ENCODE data around the gene TMEM82.
"Not testable (repeated sequence)": the region's sequence is repeated elsewhere in the genome, so short reads cannot be mapped to it uniquely, and the experiment has no call there.

The TMEM82 gene

GRCh38 chr1:15742339-15742801, at the start of gene TMEM82:
Gene TMEM82, plus strand, starts transcription at chr1:15742499. Its CDS starts 61 bp downstream, at chr1:15742560.
- peak within 1 kb of the TSS; percentile 57 for H3K9ac ChIP-seq (ENCODE audit: insufficient read length, low read depth)

GRCh38 chr1:15693371-15693770, 48.9 kb upstream of the TMEM82 start:
- Histone ChIP-seq H3K9ac (ENCODE audit: insufficient read length, low read depth) (no peak overlapping the region), H3K4me1 (ENCODE audit: insufficient read depth, insufficient read length) (no peaks in the 10 kb centered on the region), H3K4me3 (ENCODE audit: insufficient read length, low read depth) (no peak overlapping the region), H3K36me3 (ENCODE audit: insufficient read depth, insufficient read length, low read length) (peaks cover 22% of the 10 kb centered on the region), H3K27me3 (ENCODE audit: insufficient read depth, insufficient read length) (no peaks in the 10 kb centered on the region), H3K9me3 (ENCODE audit: insufficient read depth, low read length) (no peaks in the 10 kb centered on the region)
- DNase-seq (ENCODE audit: low read depth, low spot score), result no peak
- no peak for TF ChIP-seq SUZ12 (IDR thresholded peaks at IDR 0.05; ENCODE audit: extremely low read depth, insufficient read depth, insufficient read length)
- TF ChIP-seq YY1 (IDR thresholded peaks at IDR 0.05; ENCODE audit: insufficient read depth, insufficient read length), result no peak
- no peak for TF ChIP-seq ZNF274 (IDR thresholded peaks at IDR 0.05; ENCODE audit: low read depth, low read length)

More at GRCh38 chr1:15742339-15742801, at the start of gene TMEM82:
- Histone ChIP-seq H3K9me3 (ENCODE audit: insufficient read depth, low read length) (no peaks in the 10 kb centered on the region), H3K36me3 (ENCODE audit: insufficient read depth, insufficient read length, low read length) (peaks cover 5% of the 10 kb centered on the region), H3K27me3 (ENCODE audit: insufficient read depth, insufficient read length) (no peaks in the 10 kb centered on the region), H3K4me1 (ENCODE audit: insufficient read depth, insufficient read length) (peaks cover 20% of the 10 kb centered on the region), H3K4me3 (ENCODE audit: insufficient read length, low read depth) (peak within 1 kb of the TSS; percentile 12)
- no peak for DNase-seq (ENCODE audit: low read depth, low spot score)
- TF ChIP-seq SUZ12 (IDR thresholded peaks at IDR 0.05; ENCODE audit: extremely low read depth, insufficient read depth, insufficient read length) (no peak), YY1 (IDR thresholded peaks at IDR 0.05; ENCODE audit: insufficient read depth, insufficient read length) (no peak), ZNF274 (IDR thresholded peaks at IDR 0.05; ENCODE audit: low read depth, low read length) (no peak)

- Histone ChIP-seq H3K4me1 (ENCODE audit: insufficient read depth, insufficient read length) (peaks cover 5% of the 10 kb centered on the region), H3K4me3 (ENCODE audit: insufficient read length, low read depth) (no peak overlapping the region), H3K27me3 (ENCODE audit: insufficient read depth, insufficient read length) (no peaks in the 10 kb centered on the region), H3K9ac (ENCODE audit: insufficient read length, low read depth) (no peak overlapping the region), H3K36me3 (ENCODE audit: insufficient read depth, insufficient read length, low read length) (peaks cover 15% of the 10 kb centered on the region), H3K9me3 (ENCODE audit: insufficient read depth, low read length) (no peaks in the 10 kb centered on the region)
- TF ChIP-seq ZNF274 (IDR thresholded peaks at IDR 0.05; ENCODE audit: low read depth, low read length), result no peak
- no peak for TF ChIP-seq YY1 (IDR thresholded peaks at IDR 0.05; ENCODE audit: insufficient read depth, insufficient read length)
- no peak for TF ChIP-seq SUZ12 (IDR thresholded peaks at IDR 0.05; ENCODE audit: extremely low read depth, insufficient read depth, insufficient read length)
- no peak for DNase-seq (ENCODE audit: low read depth, low spot score)
Measured at GRCh38 chr1:15696956-15697521, 45.3 kb upstream of the TMEM82 start.

GRCh38 chr1:15698201-15698600, 44.1 kb upstream of the TMEM82 start:
- Histone ChIP-seq H3K9me3 (ENCODE audit: insufficient read depth, low read length) (no peaks in the 10 kb centered on the region), H3K27me3 (ENCODE audit: insufficient read depth, insufficient read length) (no peaks in the 10 kb centered on the region), H3K4me1 (ENCODE audit: insufficient read depth, insufficient read length) (peaks cover 6% of the 10 kb centered on the region), H3K9ac (ENCODE audit: insufficient read length, low read depth) (no peak overlapping the region), H3K4me3 (ENCODE audit: insufficient read length, low read depth) (no peak overlapping the region), H3K36me3 (ENCODE audit: insufficient read depth, insufficient read length, low read length) (peaks cover 17% of the 10 kb centered on the region)
- no peak for TF ChIP-seq YY1 (IDR thresholded peaks at IDR 0.05; ENCODE audit: insufficient read depth, insufficient read length)
- no peak for DNase-seq (ENCODE audit: low read depth, low spot score)

- peaks cover 11% of the 10 kb centered on the region for H3K36me3 ChIP-seq (ENCODE audit: insufficient read depth, insufficient read length, low read length)
- not testable (repeated sequence) for H3K27me3 ChIP-seq (ENCODE audit: insufficient read depth, insufficient read length); H3K4me1 ChIP-seq (ENCODE audit: insufficient read depth, insufficient read length); H3K4me3 ChIP-seq (ENCODE audit: insufficient read length, low read depth); H3K9ac ChIP-seq (ENCODE audit: insufficient read length, low read depth); H3K9me3 ChIP-seq (ENCODE audit: insufficient read depth, low read length); DNase-seq (ENCODE audit: low read depth, low spot score)
Measured at GRCh38 chr1:15699321-15699720, 43.0 kb upstream of the TMEM82 start.

- H3K4me3 ChIP-seq (ENCODE audit: insufficient read length, low read depth), result no peak overlapping the region
- TF ChIP-seq ZNF274 (IDR thresholded peaks at IDR 0.05; ENCODE audit: low read depth, low read length), result no peak
- TF ChIP-seq SUZ12 (IDR thresholded peaks at IDR 0.05; ENCODE audit: extremely low read depth, insufficient read depth, insufficient read length), result no peak
- no peak for TF ChIP-seq YY1 (IDR thresholded peaks at IDR 0.05; ENCODE audit: insufficient read depth, insufficient read length)
- H3K9me3 ChIP-seq (ENCODE audit: insufficient read depth, low read length), result no peaks in the 10 kb centered on the region
- peaks cover 17% of the 10 kb centered on the region for H3K36me3 ChIP-seq (ENCODE audit: insufficient read depth, insufficient read length, low read length)
- no peak overlapping the region for H3K9ac ChIP-seq (ENCODE audit: insufficient read length, low read depth)
- DNase-seq (ENCODE audit: low read depth, low spot score), result no peak
- H3K4me1 ChIP-seq (ENCODE audit: insufficient read depth, insufficient read length), result peaks cover 6% of the 10 kb centered on the region
- no peaks in the 10 kb centered on the region for H3K27me3 ChIP-seq (ENCODE audit: insufficient read depth, insufficient read length)
Measured at GRCh38 chr1:15700508-15700907, 41.8 kb upstream of the TMEM82 start.

GRCh38 chr1:15701784-15702183, 40.5 kb upstream of the TMEM82 start:
- H3K9me3 ChIP-seq (ENCODE audit: insufficient read depth, low read length), result no peaks in the 10 kb centered on the region
- H3K9ac ChIP-seq (ENCODE audit: insufficient read length, low read depth), result no peak overlapping the region
- H3K36me3 ChIP-seq (ENCODE audit: insufficient read depth, insufficient read length, low read length), result peaks cover 24% of the 10 kb centered on the region
- no peak for TF ChIP-seq ZNF274 (IDR thresholded peaks at IDR 0.05; ENCODE audit: low read depth, low read length)
- no peak for TF ChIP-seq SUZ12 (IDR thresholded peaks at IDR 0.05; ENCODE audit: extremely low read depth, insufficient read depth, insufficient read length)
- TF ChIP-seq YY1 (IDR thresholded peaks at IDR 0.05; ENCODE audit: insufficient read depth, insufficient read length), result no peak
- H3K4me1 ChIP-seq (ENCODE audit: insufficient read depth, insufficient read length), result peaks cover 6% of the 10 kb centered on the region
- no peak for DNase-seq (ENCODE audit: low read depth, low spot score)
- no peaks in the 10 kb centered on the region for H3K27me3 ChIP-seq (ENCODE audit: insufficient read depth, insufficient read length)
- no peak overlapping the region for H3K4me3 ChIP-seq (ENCODE audit: insufficient read length, low read depth)

All from NT2/D1 (cell line).